ENCODE measurements around the gene ARHGEF26.

DNA sequence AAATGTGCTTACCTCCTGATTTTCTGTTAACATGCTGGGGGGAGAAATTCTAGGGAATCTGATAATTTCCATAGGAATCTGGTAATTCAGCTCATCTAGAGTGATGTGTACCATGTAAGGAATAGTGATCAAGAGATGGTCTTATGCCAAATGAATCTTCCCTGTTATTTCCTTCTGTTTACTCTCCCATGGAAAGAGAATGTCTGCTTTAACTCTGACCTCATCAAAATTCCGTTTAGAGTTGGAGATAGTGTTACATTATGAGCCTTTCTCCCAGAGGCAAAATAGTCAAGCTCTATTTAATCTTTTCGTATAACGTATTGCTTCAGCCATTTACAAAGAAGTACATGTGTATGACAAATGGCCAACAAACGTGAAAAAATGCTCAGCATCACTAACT is 76.6 kb downstream of the ARHGEF26 start:
- TF ChIP-seq CTCF (optimal IDR thresholded peaks at IDR 0.05 in 1 of 3, IDR thresholded peaks at IDR 0.05 in 1 of 3, conservative IDR thresholded peaks at IDR 0.05 in 1 of 3; ENCODE audit: extremely low read depth in 1 of 3, insufficient read depth in 2 of 3, low read length in 3 of 3) (no peak), EZH2 (IDR thresholded peaks at IDR 0.05; ENCODE audit: low read length) (no peak)

Data from keratinocyte (primary cell).